Neural cell (in vitro differentiated cells): ENCODE measurements around the gene STX19.

Experiments used
- EP300 ChIP-seq: fragments of 450-650 bp; conservative IDR thresholded peaks from 2 replicates; pipeline ENCODE4 v1.6.1; 2014; ENCODE audit warnings: antibody characterized with exemption, mild to moderate bottlenecking, moderate library complexity; ENCODE audit not compliant: poor library complexity, severe bottlenecking
- POLR2AphosphoS5 ChIP-seq: IDR thresholded peaks from 2 replicates; pipeline ENCODE4 v1.6.1; 2012
- RAD21 ChIP-seq: fragments of 450-650 bp; conservative IDR thresholded peaks from 2 replicates; pipeline ENCODE4 v1.6.1; 2014; ENCODE audit warnings: antibody characterized with exemption, mild to moderate bottlenecking, moderate library complexity
- SMC3 ChIP-seq: fragments of 450-650 bp; conservative IDR thresholded peaks from 2 replicates; pipeline ENCODE4 v1.6.1; 2014; ENCODE audit warnings: antibody characterized with exemption, mild to moderate bottlenecking, moderate library complexity; ENCODE audit not compliant: poor library complexity
- TF ChIP-seq, protein P1 (sequence below): fragments of 450-650 bp; IDR thresholded peaks from 2 replicates; pipeline ENCODE4 v1.5.1; 2014; ENCODE audit warnings: antibody characterized with exemption, mild to moderate bottlenecking, moderate library complexity; ENCODE audit not compliant: poor library complexity, severe bottlenecking

DNA sequence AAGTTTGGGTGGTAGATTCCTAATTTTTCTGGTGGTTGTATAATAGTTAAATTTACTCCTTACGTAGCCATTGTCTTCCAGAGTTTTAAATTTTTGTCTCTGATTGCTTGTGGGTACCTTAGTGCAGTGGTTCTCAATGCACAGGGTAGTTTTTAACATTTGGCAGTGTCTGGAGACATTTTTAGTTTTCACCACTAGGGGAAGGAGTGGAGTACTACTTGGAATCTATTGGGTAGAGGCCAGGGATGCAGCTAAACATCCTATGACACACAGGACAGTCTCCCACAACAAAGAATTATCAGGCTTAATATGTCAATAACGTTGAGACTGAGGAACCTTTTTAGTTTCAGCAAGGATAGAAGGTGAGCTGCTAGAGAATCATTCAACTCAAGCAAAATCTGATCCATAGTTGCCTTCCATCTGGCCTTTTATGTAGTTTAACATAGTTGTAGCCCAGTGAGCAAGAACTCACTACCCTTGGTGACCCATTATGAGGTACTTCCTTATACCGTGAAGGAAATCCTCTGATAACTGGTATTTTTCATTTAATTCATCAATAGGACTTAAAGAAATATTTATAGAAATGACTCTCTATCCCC lies 8.6 kb upstream of the STX19 start:
- TF ChIP-seq, protein P1, sequence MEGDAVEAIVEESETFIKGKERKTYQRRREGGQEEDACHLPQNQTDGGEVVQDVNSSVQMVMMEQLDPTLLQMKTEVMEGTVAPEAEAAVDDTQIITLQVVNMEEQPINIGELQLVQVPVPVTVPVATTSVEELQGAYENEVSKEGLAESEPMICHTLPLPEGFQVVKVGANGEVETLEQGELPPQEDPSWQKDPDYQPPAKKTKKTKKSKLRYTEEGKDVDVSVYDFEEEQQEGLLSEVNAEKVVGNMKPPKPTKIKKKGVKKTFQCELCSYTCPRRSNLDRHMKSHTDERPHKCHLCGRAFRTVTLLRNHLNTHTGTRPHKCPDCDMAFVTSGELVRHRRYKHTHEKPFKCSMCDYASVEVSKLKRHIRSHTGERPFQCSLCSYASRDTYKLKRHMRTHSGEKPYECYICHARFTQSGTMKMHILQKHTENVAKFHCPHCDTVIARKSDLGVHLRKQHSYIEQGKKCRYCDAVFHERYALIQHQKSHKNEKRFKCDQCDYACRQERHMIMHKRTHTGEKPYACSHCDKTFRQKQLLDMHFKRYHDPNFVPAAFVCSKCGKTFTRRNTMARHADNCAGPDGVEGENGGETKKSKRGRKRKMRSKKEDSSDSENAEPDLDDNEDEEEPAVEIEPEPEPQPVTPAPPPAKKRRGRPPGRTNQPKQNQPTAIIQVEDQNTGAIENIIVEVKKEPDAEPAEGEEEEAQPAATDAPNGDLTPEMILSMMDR = no peak
- TF ChIP-seq EP300 (no peak), POLR2AphosphoS5 (no peak), RAD21 (no peak), SMC3 (no peak)
